ENCODE data around the gene GLS. TPM values are rescaled to one million over a fixed set of nuclear protein-coding genes. Genes with fewer than 3 reads are reported as not detected.
A peak's percentile ranks its signal among the peaks of the same experiment; 100 is the strongest.
"Not testable (repeated sequence)": the region's sequence is repeated elsewhere in the genome, so short reads cannot be mapped to it uniquely, and the experiment has no call there.

Gene GLS
- total RNA-seq, 2 experiments from 2014 or later = 136 to 242 TPM

GRCh38 chr2:190842606-190843104 is 38.0 kb upstream of the GLS start:
- ChIA-PET POLR2A (no interaction called here), CTCF (no interaction called here)
- no peaks in the 10 kb centered on the region for H3K9me3 Mint-ChIP-seq (ENCODE audit: low read depth)
- peaks cover 8% of the 10 kb centered on the region for H3K36me3 Mint-ChIP-seq (ENCODE audit: low read depth)
- H3K27me3 Mint-ChIP-seq = no peaks in the 10 kb centered on the region
- H3K4me1 Mint-ChIP-seq = peaks cover 52% of the 10 kb centered on the region
- intact Hi-C loops (cut with DNase I, micrococcal nuclease) = loop anchor here (5.0 kb wide), 4 partner anchors 105 to 310 kb away; partner anchors contain the start of genes NEMP2 (in 1 of the 2) and STAT4 (in 1 of the 2)
- ATAC-seq = no peak
- DNase-seq = no peak
- no peak overlapping the region for H3K27ac Mint-ChIP-seq
- H3K4me3 Mint-ChIP-seq = no peak overlapping the region

- Mint-ChIP-seq H3K27ac (peak overlapping the region; percentile 82), H3K4me3 (peak overlapping the region; percentile 43), H3K9me3 (ENCODE audit: low read depth) (no peaks in the 10 kb centered on the region), H3K36me3 (ENCODE audit: low read depth) (peaks cover 8% of the 10 kb centered on the region), H3K27me3 (no peaks in the 10 kb centered on the region), H3K4me1 (peaks cover 45% of the 10 kb centered on the region)
- intact Hi-C loops (cut with DNase I, micrococcal nuclease) = loop anchor here (1.0 to 5.0 kb wide), 19 partner anchors 18 to 351 kb away; partner anchors contain the start of genes GLS (in 1 of the 2), NAB1 (in 1 of the 2), NEMP2 (in 1 of the 2) and STAT1 (in 1 of the 2)
- ChIA-PET CTCF (interaction anchor here (0.7 to 2.1 kb wide), 10 partner anchors 10 to 169 kb away, joined by 3 to 6 read pairs (median 4); no protein-coding TSS in a partner anchor), POLR2A (interaction anchor here (0.6 to 1.1 kb wide), 5 partner anchors 36 to 350 kb away, joined by 3 to 9 read pairs (median 3); partner anchors contain the start of gene GLS)
- peak; percentile 87 for ATAC-seq
- peak; percentile 74 for DNase-seq
Measured at GRCh38 chr2:190843890-190844699, 36.5 kb upstream of the GLS start.

GRCh38 chr2:190844700-190845401 is 35.8 kb upstream of the GLS start:
- H3K4me1 Mint-ChIP-seq = peaks cover 43% of the 10 kb centered on the region
- POLR2A ChIA-PET = interaction anchor here (0.6 to 1.1 kb wide), 5 partner anchors 36 to 178 kb away, joined by 3 to 9 read pairs (median 5); partner anchors contain the start of gene GLS
- DNase-seq (no peak), ATAC-seq (no peak)
- peak overlapping the region; percentile 82 for H3K27ac Mint-ChIP-seq
- H3K4me3 Mint-ChIP-seq = peak overlapping the region; percentile 43
- H3K9me3 Mint-ChIP-seq (ENCODE audit: low read depth) = no peaks in the 10 kb centered on the region
- H3K27me3 Mint-ChIP-seq = no peaks in the 10 kb centered on the region
- intact Hi-C loops (cut with DNase I, micrococcal nuclease) = loop anchor here (1.0 to 5.0 kb wide), 19 partner anchors 17 to 350 kb away; partner anchors contain the start of genes GLS (in 1 of the 2), NAB1 (in 1 of the 2), NEMP2 (in 1 of the 2) and STAT1 (in 1 of the 2)
- peaks cover 8% of the 10 kb centered on the region for H3K36me3 Mint-ChIP-seq (ENCODE audit: low read depth)
- CTCF ChIA-PET = interaction anchor here (0.6 to 2.1 kb wide), 12 partner anchors 9 to 170 kb away, joined by 3 to 6 read pairs (median 3); no protein-coding TSS in a partner anchor

- peak; percentile 54 for DNase-seq
- Mint-ChIP-seq H3K9me3 (ENCODE audit: low read depth) (no peaks in the 10 kb centered on the region), H3K36me3 (ENCODE audit: low read depth) (peaks cover 2% of the 10 kb centered on the region), H3K4me3 (no peak overlapping the region), H3K27me3 (no peaks in the 10 kb centered on the region), H3K27ac (no peak overlapping the region), H3K4me1 (peaks cover 33% of the 10 kb centered on the region)
- ChIA-PET POLR2A (no interaction called here), CTCF (no interaction called here)
- ATAC-seq = no peak
- intact Hi-C loops (cut with DNase I, micrococcal nuclease) = no loop called here
Measured at GRCh38 chr2:190846746-190847145, 33.9 kb upstream of the GLS start.

DNA sequence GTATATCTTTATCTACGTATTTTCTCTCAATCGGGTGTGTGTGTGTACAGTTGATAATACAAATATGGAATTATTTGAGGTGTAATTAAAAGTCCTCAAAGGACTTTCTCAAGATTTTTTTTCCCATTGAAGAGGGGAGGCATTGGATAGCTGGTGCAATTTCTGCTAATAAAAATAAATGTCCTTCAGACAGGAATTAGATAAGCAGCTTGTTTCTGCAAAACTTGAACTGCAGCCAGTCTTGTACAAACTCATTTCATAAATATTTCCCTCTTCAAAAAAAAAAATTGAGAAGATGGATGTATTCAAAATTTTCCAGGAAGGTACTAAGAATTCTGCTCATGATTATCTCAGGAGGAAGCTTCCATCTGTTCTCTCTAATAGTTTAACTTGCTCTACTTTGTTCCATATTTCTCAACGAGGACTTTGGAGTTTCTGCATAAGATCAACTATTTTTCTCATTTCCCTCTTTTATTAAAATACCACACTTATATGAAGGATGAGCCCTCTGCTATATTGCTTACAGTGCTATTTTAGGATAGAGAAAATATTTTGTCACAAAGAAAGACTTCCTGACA is 33.0 kb upstream of the GLS start:
- ChIA-PET CTCF (interaction anchor here (0.6 to 1.1 kb wide), 3 partner anchors 11 to 38 kb away, joined by 3 to 4 read pairs (median 3); no protein-coding TSS in a partner anchor), POLR2A (no interaction called here)
- ATAC-seq (no peak), DNase-seq (no peak)
- no peak overlapping the region for H3K27ac Mint-ChIP-seq
- no peaks in the 10 kb centered on the region for H3K27me3 Mint-ChIP-seq
- H3K4me1 Mint-ChIP-seq = peaks cover 25% of the 10 kb centered on the region
- no peaks in the 10 kb centered on the region for H3K36me3 Mint-ChIP-seq (ENCODE audit: low read depth)
- no peaks in the 10 kb centered on the region for H3K9me3 Mint-ChIP-seq (ENCODE audit: low read depth)
- H3K4me3 Mint-ChIP-seq = no peak overlapping the region
- intact Hi-C loops (cut with DNase I, micrococcal nuclease) = no loop called here

DNA sequence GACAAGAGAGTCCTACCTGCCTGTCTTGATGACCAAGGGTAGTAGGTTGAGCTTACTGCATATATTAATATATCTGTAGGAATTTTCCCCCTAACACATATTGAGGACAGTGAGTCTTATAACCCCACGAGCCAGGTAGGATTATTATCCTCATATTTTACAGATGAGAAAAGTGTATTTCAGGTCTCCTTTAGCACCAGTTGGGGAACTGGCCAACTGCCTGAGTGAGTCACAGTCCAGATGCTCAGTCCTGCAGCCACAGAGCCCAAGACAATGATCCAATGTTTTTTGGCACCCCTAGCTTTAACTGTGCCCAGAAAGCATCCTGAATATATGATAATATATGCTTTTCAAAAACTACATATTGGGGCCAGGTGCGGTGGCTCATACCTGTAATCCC is 30.8 kb upstream of the GLS start:
- H3K27ac Mint-ChIP-seq = no peak overlapping the region
- peaks cover 18% of the 10 kb centered on the region for H3K4me1 Mint-ChIP-seq
- POLR2A ChIA-PET = no interaction called here
- intact Hi-C loops (cut with DNase I, micrococcal nuclease) = no loop called here
- no peak overlapping the region for H3K4me3 Mint-ChIP-seq
- H3K9me3 Mint-ChIP-seq (ENCODE audit: low read depth) = no peaks in the 10 kb centered on the region
- H3K36me3 Mint-ChIP-seq (ENCODE audit: low read depth) = no peaks in the 10 kb centered on the region
- no peaks in the 10 kb centered on the region for H3K27me3 Mint-ChIP-seq
- ATAC-seq = no peak
- no peak for DNase-seq
- CTCF ChIA-PET = interaction anchor here (0.9 to 3.9 kb wide), 18 partner anchors 9 to 286 kb away, joined by 3 to 23 read pairs (median 6); no protein-coding TSS in a partner anchor

GRCh38 chr2:190853022-190853421 is 27.6 kb upstream of the GLS start:
- H3K9me3 Mint-ChIP-seq (ENCODE audit: low read depth); ATAC-seq; intact Hi-C loops (cut with DNase I, micrococcal nuclease); H3K27me3 Mint-ChIP-seq; DNase-seq; H3K4me3 Mint-ChIP-seq; H3K27ac Mint-ChIP-seq; H3K36me3 Mint-ChIP-seq (ENCODE audit: low read depth): not testable (repeated sequence)
- CTCF ChIA-PET = interaction anchor here (1.3 to 3.9 kb wide), 2 partner anchors 8 to 34 kb away, joined by 3 to 23 read pairs; no protein-coding TSS in a partner anchor
- POLR2A ChIA-PET = interaction anchor here (0.6 kb wide), 1 partner anchor 28 kb away, joined by 3 read pairs; the partner anchor contains the start of gene GLS
- H3K4me1 Mint-ChIP-seq = peaks cover 13% of the 10 kb centered on the region

DNA sequence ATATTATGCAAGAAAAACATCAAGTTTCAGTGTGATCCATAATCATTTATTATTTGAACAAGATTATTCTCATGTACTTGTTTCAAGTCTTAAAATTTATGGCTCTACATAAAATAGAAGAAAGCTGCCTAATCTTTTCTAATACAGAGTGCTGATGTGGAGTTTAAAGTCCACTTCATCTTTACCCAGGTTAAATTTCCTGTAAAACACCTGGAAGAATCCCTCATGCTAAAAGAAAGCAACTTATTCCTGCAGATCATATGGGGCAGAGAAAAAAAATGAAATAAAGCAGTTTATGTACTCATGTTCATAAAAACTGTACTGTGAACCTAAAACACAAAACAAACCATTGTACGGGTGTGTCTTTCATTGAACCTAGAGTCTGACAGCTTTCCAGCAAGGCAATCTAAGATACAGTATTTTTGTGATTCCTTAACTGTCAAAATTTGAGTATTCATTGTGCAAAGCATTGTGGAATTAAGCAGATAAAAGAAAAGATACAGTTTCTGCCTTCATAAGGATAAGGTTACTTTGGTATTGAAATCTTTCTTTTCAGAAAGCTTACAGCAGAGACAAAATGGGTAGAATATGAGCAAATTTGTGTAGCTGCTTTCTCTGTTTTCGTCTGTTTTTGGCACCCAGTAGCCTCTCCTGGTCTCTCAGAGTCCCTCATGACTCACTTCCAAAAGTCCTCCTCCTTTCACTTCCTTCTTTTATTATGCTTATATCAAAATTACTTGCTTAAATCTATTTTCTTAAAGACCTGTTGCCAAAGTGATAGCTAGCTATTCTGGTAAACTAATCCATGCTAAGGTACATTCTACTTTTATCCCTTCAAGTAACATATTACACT is 26.9 kb upstream of the GLS start:
- Mint-ChIP-seq H3K4me1 (peaks cover 8% of the 10 kb centered on the region), H3K36me3 (ENCODE audit: low read depth) (no peaks in the 10 kb centered on the region), H3K27me3 (no peaks in the 10 kb centered on the region), H3K4me3 (no peak overlapping the region), H3K9me3 (ENCODE audit: low read depth) (no peaks in the 10 kb centered on the region), H3K27ac (no peak overlapping the region)
- ATAC-seq = no peak
- intact Hi-C loops (cut with DNase I, micrococcal nuclease) = no loop called here
- CTCF ChIA-PET = interaction anchor here (0.5 to 2.0 kb wide), 7 partner anchors 9 to 228 kb away, joined by 3 to 4 read pairs (median 3); no protein-coding TSS in a partner anchor
- no peak for DNase-seq
- POLR2A ChIA-PET = interaction anchor here (0.6 kb wide), 1 partner anchor 27 kb away, joined by 3 read pairs; the partner anchor contains the start of gene GLS

- no peaks in the 10 kb centered on the region for H3K9me3 Mint-ChIP-seq (ENCODE audit: low read depth)
- H3K4me1 Mint-ChIP-seq = peaks cover 8% of the 10 kb centered on the region
- no peaks in the 10 kb centered on the region for H3K27me3 Mint-ChIP-seq
- no peak overlapping the region for H3K27ac Mint-ChIP-seq
- DNase-seq = no peak
- intact Hi-C loops (cut with DNase I, micrococcal nuclease) = no loop called here
- CTCF ChIA-PET = interaction anchor here (1.0 to 2.0 kb wide), 3 partner anchors 10 to 28 kb away, joined by 4 read pairs; no protein-coding TSS in a partner anchor
- H3K4me3 Mint-ChIP-seq = no peak overlapping the region
- no peak for ATAC-seq
- H3K36me3 Mint-ChIP-seq (ENCODE audit: low read depth) = no peaks in the 10 kb centered on the region
- POLR2A ChIA-PET = no interaction called here
Measured at GRCh38 chr2:190854726-190855125, 25.9 kb upstream of the GLS start.

- CTCF ChIA-PET = interaction anchor here (2.0 kb wide), 1 partner anchor 20 kb away, joined by 4 read pairs; no protein-coding TSS in a partner anchor
- H3K36me3 Mint-ChIP-seq (ENCODE audit: low read depth) = no peaks in the 10 kb centered on the region
- no peak overlapping the region for H3K27ac Mint-ChIP-seq
- ATAC-seq = no peak
- H3K27me3 Mint-ChIP-seq = no peaks in the 10 kb centered on the region
- no peaks in the 10 kb centered on the region for H3K9me3 Mint-ChIP-seq (ENCODE audit: low read depth)
- no peak overlapping the region for H3K4me3 Mint-ChIP-seq
- no peak for DNase-seq
- H3K4me1 Mint-ChIP-seq = peaks cover 8% of the 10 kb centered on the region
- intact Hi-C loops (cut with DNase I, micrococcal nuclease) = no loop called here
- POLR2A ChIA-PET = interaction anchor here (0.5 kb wide), 1 partner anchor 133 kb away, joined by 3 read pairs; no protein-coding TSS in a partner anchor
Measured at GRCh38 chr2:190855245-190855644, 25.4 kb upstream of the GLS start.

All from activated CD4-positive, alpha-beta T cell treated with anti-CD3 and anti-CD28 coated beads for 36 hours (primary cell).